Panc1 (cell line): ENCODE results near the gene FBXO9. TPM values are rescaled to one million over a fixed set of nuclear protein-coding genes. Genes with fewer than 3 reads are reported as not detected.

ENCODE experiments used
- ATAC-seq: fragments of 200-7000 bp; cut with Tn5 transposase; 2 replicates; pipeline ENCODE4 v1.9.1; 2020; ENCODE audit warnings: mild to moderate bottlenecking, moderate library complexity
- BruUV-seq: library from RNA; stranded (reverse); fragments of 400-500 nt; replicated peaks from 2 replicates; lab custom pipeline; 2021; lab: Mats Ljungman, UMichigan
- CTCF ChIA-PET: fragments of 300-600 bp; sonication (Branson Sonifier 250); formaldehyde crosslinking; loops from one replicate; lab custom pipeline; 2022; ENCODE audit warnings: antibody characterized with exemption; lab: Charles Lee
- POLR2A ChIA-PET: fragments of 300-600 bp; sonication (Branson Sonifier 250); formaldehyde crosslinking; loops from one replicate; lab custom pipeline; 2022; ENCODE audit warnings: antibody characterized with exemption; lab: Charles Lee
- DNase-seq: peaks from one replicate; pipeline ENCODE4 v3.0.0-alpha.2; 2010; ENCODE audit warnings: low read depth, low spot score
- H3K27ac ChIP-seq: 2 replicates; pipeline ENCODE4 v1.5.1; 2011; ENCODE audit warnings: mild to moderate bottlenecking, low read length, inconsistent platforms
- H3K27me3 ChIP-seq: fragments of 200-500 bp; sonication (Bioruptor generic); 2 replicates; pipeline ENCODE4 v1.6.0; 2014; ENCODE audit warnings: low read length, inconsistent platforms; ENCODE audit not compliant: control insufficient read depth, insufficient read depth
- H3K36me3 ChIP-seq: fragments of 200-500 bp; sonication (Bioruptor generic); 2 replicates; pipeline ENCODE4 v1.5.1; 2014; ENCODE audit warnings: inconsistent platforms, mild to moderate bottlenecking, low read length, moderate library complexity; ENCODE audit not compliant: control insufficient read depth, insufficient read depth
- H3K4me1 ChIP-seq: 2 replicates; pipeline ENCODE4 v1.5.1; 2011; ENCODE audit warnings: inconsistent platforms, mild to moderate bottlenecking, low read length, moderate library complexity; ENCODE audit not compliant: control insufficient read depth, insufficient read depth
- H3K4me3 ChIP-seq, 2 experiments: 2 replicates each; pipeline ENCODE4 v1.5.1; 2011 to 2012; ENCODE audit warnings: low read depth in 2 of 2, low read length in 2 of 2, mild to moderate bottlenecking in 2 of 2, inconsistent platforms in 1 of 2, moderate library complexity in 1 of 2
- H3K9me3 ChIP-seq: fragments of 200-500 bp; sonication (Bioruptor generic); 2 replicates; pipeline ENCODE4 v1.5.1; 2014; ENCODE audit warnings: low read depth, mild to moderate bottlenecking, inconsistent platforms, low read length, moderate library complexity; ENCODE audit not compliant: control insufficient read depth, insufficient read depth
- CTCF ChIP-seq: fragments of 450-650 bp; IDR thresholded peaks from 2 replicates; pipeline ENCODE4 v1.5.1; 2017; ENCODE audit warnings: mild to moderate bottlenecking
- POLR2AphosphoS5 ChIP-seq: IDR thresholded peaks from 2 replicates; pipeline ENCODE4 v1.6.1; 2012; ENCODE audit warnings: mild to moderate bottlenecking, low read depth, low read length, moderate library complexity
- REST ChIP-seq, 2 experiments: IDR thresholded peaks; 2 replicates each; pipeline ENCODE4 v1.6.1; 2011 to 2012; ENCODE audit warnings: low read depth in 2 of 2, control low read depth in 1 of 2, low read length in 1 of 2, mild to moderate bottlenecking in 1 of 2, moderate library complexity in 1 of 2; ENCODE audit not compliant: insufficient read depth in 1 of 2
- SIN3A ChIP-seq: IDR thresholded peaks from 2 replicates; pipeline ENCODE4 v1.6.1; 2012; ENCODE audit warnings: low read depth, mild to moderate bottlenecking, low read length, moderate library complexity, borderline replicate concordance; ENCODE audit not compliant: insufficient read depth
- TCF7L2 ChIP-seq: IDR thresholded peaks from 2 replicates; pipeline ENCODE4 v1.6.1; 2011; ENCODE audit warnings: mild to moderate bottlenecking, low read depth, low read length, inconsistent platforms
- in situ Hi-C: cut with HindIII; loops from 2 replicates; pipeline ENCODE4 v1.10.0; 2016; ENCODE audit warnings: low sequenced_read_pairs, low pct_unique_long_range_greater_than_20kb
- intact Hi-C: fragments of 100-400 bp; cut with micrococcal nuclease; formaldehyde crosslinking; loops from one replicate; pipeline ENCODE4 v1.10.0; 2022; ENCODE audit not compliant: unreplicated experiment
- total RNA-seq: library from RNA; stranded (reverse); gene quantifications from one replicate; pipeline ENCODE4 v1.2.1, GENCODE V29; 2021; ENCODE audit not compliant: unreplicated experiment

The FBXO9 gene
- total RNA-seq, 1 experiment from 2014 or later, result 60.0 TPM

DNA sequence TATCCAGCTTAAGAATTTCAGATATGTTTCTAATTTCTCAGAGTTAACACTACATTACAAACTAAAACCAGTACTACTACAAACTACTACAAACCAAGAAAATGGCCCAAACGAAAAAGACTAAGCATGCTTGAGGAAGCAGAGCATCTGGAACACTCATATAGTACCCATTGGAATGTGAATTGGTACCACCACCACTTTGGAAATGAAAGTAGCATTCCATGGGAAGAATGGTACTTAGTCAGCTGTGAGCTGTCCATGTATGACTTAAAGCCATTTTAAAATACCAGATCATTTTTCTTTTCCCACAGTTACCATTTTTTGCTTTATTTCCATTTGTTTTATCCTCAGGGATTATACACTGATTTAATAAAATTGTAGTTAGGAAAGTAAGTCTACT is 30.5 kb downstream of the FBXO9 start:
- no TSS peak for BruUV-seq
- H3K27ac ChIP-seq, result no peak overlapping the region
- ATAC-seq (no peak), DNase-seq (no peak)
- H3K27me3 ChIP-seq, result no peaks in the 10 kb centered on the region
- in situ Hi-C loops (no loop called here), intact Hi-C loops (no loop called here)
- TF ChIP-seq TCF7L2 (no peak), SIN3A (no peak), POLR2AphosphoS5 (no peak), REST (IDR thresholded peaks at IDR 0.05; ENCODE audit: insufficient read depth in 1 of 2, low read depth in 2 of 2, low read length in 1 of 2) (no peak), CTCF (no peak)
- H3K4me3 ChIP-seq, result no peak overlapping the region
- ChIA-PET CTCF (no interaction called here), POLR2A (no interaction called here)
- no peaks in the 10 kb centered on the region for H3K9me3 ChIP-seq
- H3K4me1 ChIP-seq, result no peaks in the 10 kb centered on the region
- H3K36me3 ChIP-seq, result peaks cover 32% of the 10 kb centered on the region

- no peak overlapping the region for H3K4me3 ChIP-seq
- in situ Hi-C loops (no loop called here), intact Hi-C loops (no loop called here)
- DNase-seq, result no peak
- no peak for ATAC-seq
- ChIA-PET POLR2A (no interaction called here), CTCF (no interaction called here)
- H3K36me3 ChIP-seq, result peaks cover 18% of the 10 kb centered on the region
- TF ChIP-seq POLR2AphosphoS5 (no peak), CTCF (no peak), SIN3A (no peak), REST (IDR thresholded peaks at IDR 0.05; ENCODE audit: insufficient read depth in 1 of 2, low read depth in 2 of 2, low read length in 1 of 2) (no peak), TCF7L2 (no peak)
- H3K27me3 ChIP-seq, result no peaks in the 10 kb centered on the region
- BruUV-seq, result no TSS peak
- no peak overlapping the region for H3K27ac ChIP-seq
- H3K9me3 ChIP-seq, result no peaks in the 10 kb centered on the region
- no peaks in the 10 kb centered on the region for H3K4me1 ChIP-seq
These were observed 35.4 kb downstream of the FBXO9 start for GRCh38 chr6:53100561-53100960.
